NB4 (cell line): ENCODE data around the gene NIPAL4.

Source experiments
- CTCF ChIP-seq: IDR thresholded peaks from one replicate; pipeline ENCODE4 v1.5.1; 2012; ENCODE audit warnings: low read depth, low read length
- POLR2A ChIP-seq: IDR thresholded peaks from 2 replicates; pipeline ENCODE4 v1.6.1; 2011; ENCODE audit warnings: mild to moderate bottlenecking; ENCODE audit not compliant: insufficient read length; ENCODE audit errors: extremely low read depth

DNA sequence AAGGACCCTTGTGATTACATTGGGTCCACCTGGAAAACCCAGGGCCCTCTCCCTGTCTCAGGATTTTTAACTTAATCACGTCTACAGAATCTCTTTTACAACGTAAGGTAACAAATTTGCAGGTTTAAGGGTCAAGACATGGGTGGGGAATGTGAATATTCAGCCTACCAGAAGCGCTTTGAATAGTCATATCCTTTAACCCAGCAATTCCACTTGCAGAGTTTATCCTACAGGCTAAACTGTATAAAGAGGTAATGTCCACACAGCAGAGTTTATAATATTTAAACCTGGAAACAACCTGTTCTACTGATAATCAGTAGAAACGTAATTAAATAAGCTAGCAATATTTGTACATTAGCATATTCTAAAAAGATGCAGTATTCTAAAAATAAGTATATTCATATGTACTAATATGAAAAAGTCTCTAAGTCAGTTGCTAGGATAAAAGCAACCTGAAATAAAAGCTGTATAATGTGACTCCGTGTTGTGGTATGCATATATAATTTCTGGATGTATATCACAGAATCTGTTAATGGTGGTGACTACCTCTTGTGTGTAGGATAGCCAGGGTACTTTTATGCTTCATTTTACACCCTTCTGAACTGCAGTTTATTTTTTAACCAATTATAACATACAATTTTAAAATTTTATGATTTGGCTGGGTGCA is 14.1 kb upstream of the NIPAL4 start:
- TF ChIP-seq POLR2A (no peak), CTCF (no peak)
